GM21529 (cell line): ENCODE results near the gene LRRC59.

Experiments used
- ATAC-seq: cut with Tn5 transposase; IDR thresholded peaks from one replicate; pipeline ENCODE4 v1.9.1; 2021; ENCODE audit not compliant: unreplicated experiment

Gene LRRC59

GRCh38 chr17:50388728-50389127 lies 8.6 kb downstream of the LRRC59 start:
- no peak for ATAC-seq

- ATAC-seq: no peak
Measured at GRCh38 chr17:50386510-50386909, 10.8 kb downstream of the LRRC59 start.

DNA sequence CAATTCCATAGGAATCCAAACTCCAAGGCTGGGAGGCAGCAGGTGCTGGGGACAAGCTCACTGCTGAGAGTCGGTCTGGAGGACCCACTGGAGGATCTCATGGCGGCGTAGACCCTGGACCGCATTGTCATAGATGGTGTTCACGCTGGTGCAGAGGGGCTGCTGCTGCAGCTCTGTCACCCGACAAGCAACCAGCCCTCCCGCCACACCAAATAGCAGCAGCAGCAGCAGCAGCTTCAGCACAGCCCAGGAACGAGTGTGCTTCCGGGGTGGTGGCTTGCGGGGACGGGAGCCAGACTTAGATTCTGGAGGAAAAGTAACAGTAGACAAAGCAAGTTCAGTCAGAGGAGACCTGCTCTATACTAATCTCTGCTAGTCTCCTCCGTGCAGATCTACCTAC lies 14.4 kb downstream of the LRRC59 start:
- ATAC-seq: no peak

DNA sequence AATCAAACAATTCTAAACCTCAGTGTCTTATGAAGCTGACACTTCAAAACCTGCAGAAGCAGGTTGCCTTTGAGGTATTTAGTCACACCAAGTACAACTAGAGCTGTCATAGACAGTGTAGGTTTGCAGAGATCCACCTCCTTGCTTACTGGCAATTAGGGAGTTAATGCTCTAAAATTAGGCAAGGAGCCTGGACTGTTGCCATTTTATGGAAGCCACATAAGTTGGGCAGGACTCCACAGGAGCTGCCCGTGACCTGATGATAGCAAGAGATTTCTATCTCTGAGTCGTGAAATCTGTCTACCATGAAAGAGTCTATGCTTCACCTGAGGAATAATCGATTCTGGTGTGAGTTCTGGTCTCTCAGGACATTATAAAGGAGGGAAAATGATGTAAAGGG lies 15.4 kb downstream of the LRRC59 start:
- ATAC-seq: no peak

DNA sequence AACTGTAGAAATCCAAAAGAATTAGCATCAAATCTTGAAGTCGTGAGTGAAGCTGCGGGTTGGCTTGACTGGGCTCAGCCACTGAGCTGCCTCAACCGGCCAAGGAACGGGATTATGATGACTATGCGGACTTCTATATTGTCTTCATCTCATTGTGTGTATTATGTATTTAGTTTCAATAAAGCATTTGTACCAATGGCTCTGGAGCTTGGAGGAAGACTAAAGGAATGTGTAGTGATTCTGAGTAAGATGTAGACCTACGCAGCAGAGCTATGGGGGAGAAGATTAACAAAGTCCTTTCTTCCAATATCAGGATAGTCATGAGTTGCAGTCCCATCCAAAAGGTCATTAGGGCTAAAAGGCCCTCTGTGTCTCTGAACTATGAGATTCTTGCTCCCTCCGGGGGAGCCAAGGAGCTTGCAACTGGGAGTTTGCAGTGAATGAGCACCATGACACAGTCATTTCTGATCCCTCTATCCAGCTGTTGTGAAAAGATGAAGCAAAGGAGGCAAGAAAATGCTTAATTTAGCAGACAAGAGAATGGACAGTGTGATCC lies 16.0 kb downstream of the LRRC59 start:
- ATAC-seq: no peak

DNA sequence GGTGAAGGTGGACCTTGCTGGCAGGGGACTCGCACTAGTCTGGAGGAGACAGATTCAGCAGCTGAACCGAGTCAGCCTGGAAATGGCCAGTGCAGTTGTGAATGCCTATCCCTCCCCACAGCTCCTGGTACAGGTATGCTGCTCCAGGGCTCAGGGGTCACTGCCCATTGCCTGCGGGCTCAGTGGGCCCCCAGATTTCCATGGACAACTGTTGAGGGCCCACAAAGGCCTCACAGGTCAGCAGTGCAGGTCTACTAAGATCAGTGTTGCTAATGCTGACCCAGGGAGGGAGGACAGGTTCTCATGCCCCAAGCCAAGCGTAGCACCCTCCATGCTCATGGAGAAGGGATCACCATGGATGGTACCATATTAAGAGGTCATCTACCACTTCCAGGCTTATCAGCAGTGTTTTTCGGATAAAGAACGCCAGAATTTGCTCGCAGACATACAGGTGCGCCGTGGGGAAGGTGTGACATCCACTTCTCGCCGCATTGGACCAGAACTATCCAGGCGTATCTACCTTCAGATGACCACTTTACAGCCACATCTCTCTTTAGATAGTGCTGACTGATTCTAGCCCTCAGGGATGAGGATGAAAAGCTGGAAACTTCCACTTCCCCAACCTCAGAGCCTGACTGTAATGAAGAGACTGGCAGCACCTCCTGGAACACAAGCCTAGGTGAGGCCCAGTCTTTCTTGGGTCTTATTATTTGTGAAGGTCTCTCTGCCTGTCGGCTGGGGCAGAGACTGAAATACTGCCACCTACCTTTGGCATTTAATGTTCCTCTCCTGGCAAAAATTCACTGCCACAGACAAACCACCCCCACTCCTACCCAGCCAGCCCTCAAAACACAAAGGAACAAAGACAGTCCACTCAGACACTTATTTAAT lies 16.7 kb downstream of the LRRC59 start:
- ATAC-seq: no peak

- no peak for ATAC-seq
Measured at GRCh38 chr17:50379351-50380132, 17.8 kb downstream of the LRRC59 start.

DNA sequence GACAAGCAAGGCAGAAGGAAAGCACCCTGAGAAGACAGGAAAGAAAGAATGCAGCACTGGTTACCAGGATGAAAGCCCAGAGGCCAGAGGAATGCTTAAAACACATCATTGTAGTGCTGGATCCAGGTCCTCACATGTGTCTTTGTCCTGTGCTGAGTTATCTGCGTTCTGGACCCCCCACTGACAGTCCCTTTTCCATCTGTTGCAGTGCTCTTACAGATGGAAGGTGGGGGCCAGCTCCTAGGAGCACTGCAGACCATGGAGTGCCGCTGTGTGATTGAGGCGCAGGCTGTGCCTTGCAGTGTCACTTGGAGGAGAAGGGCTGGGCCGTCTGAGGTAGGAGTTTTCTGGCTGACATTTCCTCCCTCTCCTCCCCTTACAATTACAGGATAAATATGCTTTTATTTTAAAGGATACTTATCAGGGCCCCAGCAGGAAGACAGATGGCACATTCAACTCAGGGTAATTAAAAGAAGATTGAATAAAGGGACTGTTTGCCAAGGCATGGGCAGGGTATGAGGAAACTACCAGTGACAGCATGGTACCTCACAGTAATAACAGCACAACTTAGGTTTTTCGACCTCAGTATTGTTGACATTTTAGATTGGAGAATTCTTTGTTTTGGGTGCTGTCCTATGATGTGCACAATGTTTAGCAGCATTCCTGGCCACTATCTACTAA lies 21.3 kb downstream of the LRRC59 start:
- no peak for ATAC-seq

- no peak for ATAC-seq
Measured at GRCh38 chr17:50373705-50374104, 23.6 kb downstream of the LRRC59 start.

DNA sequence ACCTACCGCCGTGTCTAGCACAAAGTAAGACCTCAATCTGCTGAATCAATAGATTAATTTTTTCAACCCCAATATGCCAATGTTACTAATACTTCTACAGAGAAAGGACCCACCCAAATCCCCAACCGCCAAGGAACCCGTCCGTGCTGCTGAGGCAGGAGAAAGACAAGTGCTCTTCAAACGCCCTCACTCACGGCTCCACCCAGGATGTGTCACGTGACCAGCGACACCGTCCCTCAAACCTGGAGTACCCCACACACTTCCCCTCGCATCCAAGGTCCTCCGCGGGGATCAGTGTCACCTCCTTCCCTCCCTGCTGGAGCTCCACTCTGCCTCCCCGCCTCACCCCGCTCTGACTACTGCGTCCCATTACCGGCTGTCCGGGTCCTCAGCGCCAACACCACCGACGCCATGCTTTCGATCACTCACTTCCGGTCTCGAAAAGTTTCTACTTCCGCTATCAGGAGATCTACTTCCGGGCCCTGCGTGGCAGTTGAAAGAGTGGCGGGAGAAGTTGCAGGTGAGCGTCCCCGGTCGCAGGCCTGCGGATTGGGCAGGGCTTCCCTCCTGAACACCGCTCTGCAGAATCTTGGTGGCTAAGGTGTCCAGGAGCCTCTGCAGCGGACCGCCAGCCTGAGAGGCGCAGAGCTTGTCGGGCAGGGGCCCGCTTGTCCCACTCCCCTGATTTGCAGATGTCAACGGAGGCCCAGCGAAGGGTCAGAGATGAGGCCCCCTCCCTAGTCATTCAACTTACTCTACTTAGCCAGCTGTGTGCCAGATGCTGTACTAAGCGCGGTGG lies 24.4 kb downstream of the LRRC59 start, which contains the start of the genes EME1 and MRPL27:
Gene EME1, plus strand, starts transcription at position 472 of the 799 bp plus-strand sequence. CDS start 1,980 bp downstream, outside the sequence.
Gene MRPL27, minus strand, starts transcription at position 427 of the 799 bp plus-strand sequence. Its CDS starts 14 bp downstream, at position 413.
- ATAC-seq: peak; percentile 87

GRCh38 chr17:50372222-50372757 lies 25.0 kb downstream of the LRRC59 start:
- ATAC-seq: peak; percentile 9

DNA sequence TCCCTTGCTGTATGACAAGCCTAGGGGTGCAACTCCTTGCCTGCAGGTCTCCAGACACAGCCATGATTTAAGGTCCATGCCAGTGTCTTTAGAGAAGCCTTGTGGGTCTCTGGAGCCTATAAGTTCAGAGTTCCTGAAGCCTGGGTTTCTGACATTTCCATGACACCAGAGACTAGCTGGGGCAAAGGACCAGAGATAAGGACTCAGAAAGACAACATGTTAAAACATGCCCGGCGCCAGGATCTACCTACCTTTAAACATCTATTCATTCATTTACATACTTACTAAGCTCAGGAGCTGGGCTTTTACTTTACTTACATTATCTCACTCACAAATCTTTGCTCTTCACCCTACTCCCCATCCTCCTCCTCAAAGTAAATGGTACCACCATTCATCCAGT lies 25.8 kb downstream of the LRRC59 start:
- ATAC-seq: no peak

- no peak for ATAC-seq
Measured at GRCh38 chr17:50370052-50370451, 27.3 kb downstream of the LRRC59 start.

DNA sequence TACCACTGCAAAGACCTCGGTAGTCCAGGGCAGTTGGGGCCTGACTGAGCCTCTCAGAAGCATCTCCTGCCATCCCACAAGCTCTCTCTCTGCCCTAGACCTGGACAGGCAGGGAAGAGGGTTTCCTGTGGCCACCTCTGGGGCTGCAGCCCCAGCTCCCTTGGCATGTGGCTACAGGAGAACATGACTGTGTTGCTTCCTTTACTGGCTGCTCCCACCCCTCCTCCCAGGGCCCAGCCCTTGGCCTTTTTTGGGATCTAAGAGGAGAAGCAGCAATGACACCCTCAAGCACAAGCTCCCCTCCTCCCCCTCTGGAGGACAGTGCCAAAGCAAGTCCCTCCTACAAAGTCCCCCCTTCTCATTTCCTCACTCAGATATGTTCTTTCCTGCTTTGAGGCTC lies 29.9 kb downstream of the LRRC59 start:
- ATAC-seq: no peak

DNA sequence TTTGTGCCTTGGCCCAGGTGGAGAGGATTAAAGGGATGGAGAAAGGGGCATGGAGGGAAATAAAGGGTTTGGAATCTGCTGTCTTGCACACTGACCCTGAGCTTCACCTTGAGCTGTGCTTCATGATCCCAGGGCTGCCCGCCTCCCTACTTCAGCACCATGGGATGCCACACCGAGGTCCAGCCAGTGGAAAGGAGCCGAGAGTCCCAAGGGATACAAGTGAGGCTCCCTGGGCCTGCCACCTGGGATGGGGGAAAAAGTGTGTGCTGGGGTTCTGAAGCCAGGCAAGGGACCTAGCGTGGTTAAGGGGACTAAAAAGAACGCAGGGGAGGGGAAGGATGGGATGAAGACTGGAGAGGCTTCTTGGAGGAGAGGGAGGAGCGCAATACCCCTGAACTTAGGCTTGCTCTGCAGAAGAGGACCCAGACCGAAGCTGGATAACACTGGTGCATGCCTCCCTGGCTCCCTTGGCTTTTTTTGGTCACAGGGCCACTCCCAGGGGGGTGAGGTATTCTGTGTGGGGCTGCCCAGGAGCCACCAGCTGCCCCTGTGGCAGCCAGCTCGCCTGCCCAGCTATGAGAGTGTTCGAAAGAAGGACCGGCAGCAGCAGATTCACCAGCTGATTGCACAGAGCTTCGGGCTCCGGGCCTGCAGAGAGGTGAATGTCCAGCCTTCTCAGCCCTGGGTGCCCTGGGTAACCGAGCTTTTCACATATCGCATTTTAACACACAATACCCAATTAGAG lies 31.5 kb downstream of the LRRC59 start:
- ATAC-seq: no peak

GRCh38 chr17:50365165-50365564 lies 32.2 kb downstream of the LRRC59 start:
- ATAC-seq: no peak

GRCh38 chr17:50364715-50365114 lies 32.6 kb downstream of the LRRC59 start:
- ATAC-seq: no peak

- ATAC-seq: no peak
Measured at GRCh38 chr17:50364061-50364458, 33.3 kb downstream of the LRRC59 start.
